B cell (primary cell): ENCODE results near the gene LENG9. TPM values are rescaled to one million over a fixed set of nuclear protein-coding genes. Genes with fewer than 3 reads are reported as not detected.

Experiments used
- ATAC-seq: fragments of 200-7000 bp; cut with Tn5 transposase; one replicate; pipeline ENCODE4 v1.10.0; 2021; ENCODE audit warnings: low read depth, mild to moderate bottlenecking, moderate number of reproducible peaks, moderate library complexity
- CTCF ChIA-PET: fragments of 350-600 bp; sonication (Branson Sonifier 250); formaldehyde crosslinking; loops from one replicate; lab custom pipeline; 2021; ENCODE audit warnings: antibody characterized with exemption, inconsistent platforms; lab: Charles Lee
- POLR2A ChIA-PET: fragments of 350-600 bp; sonication (Branson Sonifier 250); formaldehyde crosslinking; loops from one replicate; lab custom pipeline; 2021; ENCODE audit warnings: antibody characterized with exemption; lab: Charles Lee
- DNase-seq: peaks from one replicate; pipeline ENCODE4 v3.0.0; 2013
- H2AFZ ChIP-seq: 2 replicates; pipeline ENCODE4 v1.6.1; 2012; ENCODE audit warnings: mild to moderate bottlenecking, low read depth, low read length; ENCODE audit not compliant: insufficient read depth, poor library complexity, severe bottlenecking
- H3K27ac ChIP-seq, 2 donors: 1 replicate in 1 of 2; 2 replicates in 1 of 2; pipeline ENCODE4 v1.5.1; 2012 to 2013; ENCODE audit warnings: low read length in 2 of 2, mild to moderate bottlenecking in 2 of 2, moderate library complexity in 1 of 2
- H3K27me3 ChIP-seq, 4 experiments: fragments of 200-600 bp in 1 of 4; sonication (generic) in 1 of 4; replicated peaks in 1 of 4; 1 replicate in 2 of 4; 2 replicates in 2 of 4; pipeline versions ENCODE4 v1.6.1 to v1.7.0; 2013 to 2016; ENCODE audit warnings: low read length in 3 of 4, mild to moderate bottlenecking in 2 of 4, mixed read lengths in 1 of 4, moderate library complexity in 1 of 4; ENCODE audit not compliant: insufficient read depth in 4 of 4, control insufficient read depth in 3 of 4; ENCODE audit errors: control extremely low read depth in 1 of 4
- H3K36me3 ChIP-seq, 2 experiments: replicated peaks in 1 of 2; 1 replicate in 1 of 2; 2 replicates in 1 of 2; pipeline versions ENCODE4 v1.6.1 to v1.7.1; 2013; ENCODE audit warnings: low read length in 1 of 2; ENCODE audit not compliant: insufficient read depth in 2 of 2, control insufficient read depth in 1 of 2; ENCODE audit errors: control extremely low read depth in 1 of 2, extremely low read depth in 1 of 2
- H3K4me1 ChIP-seq, 2 donors: fragments of 200-600 bp in 1 of 2; sonication (generic) in 1 of 2; 1 replicate in 1 of 2; 2 replicates in 1 of 2; pipeline versions ENCODE4 v1.5.1 to v1.6.1; 2013 to 2017; ENCODE audit warnings: low read length in 2 of 2; ENCODE audit not compliant: control insufficient read depth in 2 of 2, insufficient read depth in 2 of 2
- H3K4me2 ChIP-seq: replicated peaks from 2 replicates; pipeline ENCODE3; 2012; ENCODE audit warnings: mild to moderate bottlenecking, low read depth, low read length; ENCODE audit not compliant: poor library complexity, severe bottlenecking
- H3K4me3 ChIP-seq, 5 experiments: fragments of 200-600 bp in 1 of 5; sonication (generic) in 1 of 5; 1 replicate in 3 of 5; 2 replicates in 2 of 5; pipeline versions ENCODE4 v1.5.1 to v1.7.0; 2011 to 2016; ENCODE audit warnings: low read length in 4 of 5, mild to moderate bottlenecking in 4 of 5, low read depth in 2 of 5, control low read depth in 1 of 5, moderate library complexity in 1 of 5; ENCODE audit not compliant: insufficient read depth in 1 of 5; ENCODE audit errors: control extremely low read depth in 1 of 5, extremely low read depth in 1 of 5
- H3K79me2 ChIP-seq: fragments of 200-600 bp; sonication (generic); one replicate; pipeline ENCODE4 v1.6.0; 2016; ENCODE audit warnings: low read length; ENCODE audit not compliant: control insufficient read depth, insufficient read depth
- H3K9ac ChIP-seq: fragments of 200-600 bp; sonication (generic); 2 replicates; pipeline ENCODE4 v1.6.1; 2017; ENCODE audit warnings: mild to moderate bottlenecking, low read length, moderate library complexity
- H3K9me3 ChIP-seq, 3 donors: one replicate each; pipeline versions ENCODE4 v1.6.1 to v1.7.1; 2013; ENCODE audit warnings: low read length in 2 of 3; ENCODE audit not compliant: control insufficient read depth in 2 of 3, insufficient read depth in 1 of 3; ENCODE audit errors: control extremely low read depth in 1 of 3
- H4K20me1 ChIP-seq: 2 replicates; pipeline ENCODE4 v1.6.0; 2012; ENCODE audit warnings: mild to moderate bottlenecking, low read length; ENCODE audit not compliant: insufficient read depth, control insufficient read depth, poor library complexity, severe bottlenecking
- H3K27ac Mint-ChIP-seq: one replicate; pipeline ENCODE4 v1.8.0; 2021; ENCODE audit warnings: mixed read lengths
- H3K27me3 Mint-ChIP-seq: one replicate; pipeline ENCODE4 v1.8.0; 2021; ENCODE audit warnings: mixed read lengths
- H3K4me1 Mint-ChIP-seq: one replicate; pipeline ENCODE4 v1.8.0; 2021; ENCODE audit warnings: mixed read lengths
- H3K4me3 Mint-ChIP-seq: one replicate; pipeline ENCODE4 v1.8.0; 2021; ENCODE audit warnings: mixed read lengths
- H3K9me3 Mint-ChIP-seq: one replicate; pipeline ENCODE4 v1.8.0; 2022; ENCODE audit warnings: mixed read lengths; ENCODE audit not compliant: insufficient read depth
- EZH2 ChIP-seq: IDR thresholded peaks from 2 replicates; pipeline ENCODE4 v1.6.1; 2012; ENCODE audit warnings: borderline replicate concordance, low read depth, mild to moderate bottlenecking, moderate library complexity, low read length; ENCODE audit not compliant: insufficient read depth, poor library complexity, severe bottlenecking
- WGBS: methylation state at CpG from one replicate; pipeline ENCODE4 v1.1.5; 2013; ENCODE audit warnings: missing lambda C conversion rate; ENCODE audit not compliant: insufficient coverage; 5-methylcytosine and 5-hydroxymethylcytosine counted together
- intact Hi-C: fragments of 100-400 bp; cut with micrococcal nuclease; formaldehyde crosslinking; loops from one replicate; pipeline ENCODE4 v1.10.0; 2022
- polyA plus RNA-seq: library from polyadenylated mRNA; depleted of rRNA; stranded (reverse); fragments of >200 nt; gene quantifications from 2 replicates; pipeline ENCODE4 v1.2.3, GENCODE V29; 2012
- total RNA-seq, 2 donors: library from RNA; stranded (reverse); fragments of 120-200 nt in 1 of 2; gene quantifications; 1 replicate in 1 of 2; 2 replicates in 1 of 2; pipeline versions ENCODE4 v1.2.3 to v1.2.4, GENCODE V29; 2013 to 2022
- TF ChIP-seq, protein P1 (sequence below): fragments of 200-600 bp; IDR thresholded peaks from one replicate; pipeline ENCODE4 v1.8.0; 2022; ENCODE audit warnings: antibody characterized with exemption, mild to moderate bottlenecking

Gene LENG9
- total and polyA plus RNA-seq, 2 donors (not counting 1 experiment from before 2014, with no cell fraction given): 4.6 to 6.6 TPM

- H3K4me3 Mint-ChIP-seq: no peak overlapping the region
- ChIA-PET POLR2A (no interaction called here), CTCF (no interaction called here)
- TF ChIP-seq, protein P1, sequence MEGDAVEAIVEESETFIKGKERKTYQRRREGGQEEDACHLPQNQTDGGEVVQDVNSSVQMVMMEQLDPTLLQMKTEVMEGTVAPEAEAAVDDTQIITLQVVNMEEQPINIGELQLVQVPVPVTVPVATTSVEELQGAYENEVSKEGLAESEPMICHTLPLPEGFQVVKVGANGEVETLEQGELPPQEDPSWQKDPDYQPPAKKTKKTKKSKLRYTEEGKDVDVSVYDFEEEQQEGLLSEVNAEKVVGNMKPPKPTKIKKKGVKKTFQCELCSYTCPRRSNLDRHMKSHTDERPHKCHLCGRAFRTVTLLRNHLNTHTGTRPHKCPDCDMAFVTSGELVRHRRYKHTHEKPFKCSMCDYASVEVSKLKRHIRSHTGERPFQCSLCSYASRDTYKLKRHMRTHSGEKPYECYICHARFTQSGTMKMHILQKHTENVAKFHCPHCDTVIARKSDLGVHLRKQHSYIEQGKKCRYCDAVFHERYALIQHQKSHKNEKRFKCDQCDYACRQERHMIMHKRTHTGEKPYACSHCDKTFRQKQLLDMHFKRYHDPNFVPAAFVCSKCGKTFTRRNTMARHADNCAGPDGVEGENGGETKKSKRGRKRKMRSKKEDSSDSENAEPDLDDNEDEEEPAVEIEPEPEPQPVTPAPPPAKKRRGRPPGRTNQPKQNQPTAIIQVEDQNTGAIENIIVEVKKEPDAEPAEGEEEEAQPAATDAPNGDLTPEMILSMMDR: no peak
- TF ChIP-seq EZH2: no peak
- no peaks in the 10 kb centered on the region for H3K27me3 ChIP-seq
- H3K27me3 Mint-ChIP-seq: no peaks in the 10 kb centered on the region
- peaks cover 100% of the 10 kb centered on the region for H4K20me1 ChIP-seq
- no peak overlapping the region for H3K27ac Mint-ChIP-seq
- DNase-seq: no peak
- no peaks in the 10 kb centered on the region for H3K9me3 ChIP-seq
- 97% methylated on average over 33 of the region's 33 CpGs for WGBS
- no peaks in the 10 kb centered on the region for H3K9me3 Mint-ChIP-seq
- no peak overlapping the region for H3K4me3 ChIP-seq
- no peak overlapping the region for H3K27ac ChIP-seq
- H3K4me1 Mint-ChIP-seq: peaks cover 29% of the 10 kb centered on the region
- no peak for ATAC-seq
- intact Hi-C loops: no loop called here
- peaks cover 1 to 95% of the 10 kb centered on the region in 2 experiments for H3K36me3 ChIP-seq
- H2AFZ ChIP-seq: no peak overlapping the region
- no peak overlapping the region for H3K4me2 ChIP-seq
- peaks cover 93% of the 10 kb centered on the region for H3K79me2 ChIP-seq
- no peak overlapping the region for H3K9ac ChIP-seq
- H3K4me1 ChIP-seq: peaks cover 16 to 17% of the 10 kb centered on the region in 2 donors
Measured at GRCh38 chr19:54454781-54455675, 8.6 kb downstream of the LENG9 start.
